Gastroesophageal sphincter (tissue), 3 donors: Measurements from ENCODE around the gene QKI.

Experiments
- CTCF ChIP-seq, 4 experiments: fragments of 200-600 bp in 2 of 4; fragments of 450-650 bp in 2 of 4; sonication (generic) in 1 of 4; IDR thresholded peaks; one replicate each; pipeline ENCODE4 v1.5.1; 2017 to 2019; ENCODE audit warnings: antibody characterized with exemption in 4 of 4, mild to moderate bottlenecking in 2 of 4, moderate library complexity in 2 of 4
- EP300 ChIP-seq: sonication (generic); formaldehyde crosslinking; IDR thresholded peaks from one replicate; pipeline ENCODE4 v1.6.1; 2017; ENCODE audit warnings: antibody characterized with exemption, mild to moderate bottlenecking

DNA sequence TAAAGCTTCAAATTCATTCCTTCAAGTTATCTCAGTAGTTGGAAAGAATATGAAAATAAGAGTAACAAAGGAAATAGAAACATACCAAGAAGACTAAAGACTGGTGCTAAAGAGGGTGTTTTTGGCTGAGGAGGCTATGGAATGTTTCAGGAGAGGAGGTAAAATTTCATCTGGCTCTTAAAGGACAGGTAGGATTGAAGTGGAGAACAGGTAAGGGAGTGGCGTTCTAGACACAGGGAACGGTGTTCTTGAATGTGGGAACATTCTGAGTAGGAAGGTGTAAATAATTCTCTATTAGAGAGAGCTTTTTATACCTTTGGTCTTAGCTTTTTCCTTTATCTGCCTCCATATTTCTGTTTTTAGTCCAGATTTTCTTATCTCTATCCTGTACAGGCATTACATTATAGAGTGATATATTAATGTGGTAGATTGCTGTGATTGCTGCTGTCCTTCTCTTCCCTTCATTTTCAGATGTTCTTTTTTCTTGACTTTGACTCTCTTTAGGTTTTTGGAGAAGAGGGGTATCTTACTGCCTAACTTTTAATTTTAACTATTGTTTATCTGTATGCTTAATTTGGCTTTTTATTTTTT, 15.4 kb downstream of the QKI start:
- TF ChIP-seq CTCF (IDR thresholded peaks at IDR 0.05), result no peak
- no peak for TF ChIP-seq EP300
